GM19043 (cell line): ENCODE results near the gene SORCS3.
A peak's percentile ranks its signal among the peaks of the same experiment; 100 is the strongest.

Experiments used
- ATAC-seq: cut with Tn5 transposase; IDR thresholded peaks from one replicate; pipeline ENCODE4 v1.9.1; 2021; ENCODE audit warnings: low read depth; ENCODE audit not compliant: unreplicated experiment

Gene SORCS3

DNA sequence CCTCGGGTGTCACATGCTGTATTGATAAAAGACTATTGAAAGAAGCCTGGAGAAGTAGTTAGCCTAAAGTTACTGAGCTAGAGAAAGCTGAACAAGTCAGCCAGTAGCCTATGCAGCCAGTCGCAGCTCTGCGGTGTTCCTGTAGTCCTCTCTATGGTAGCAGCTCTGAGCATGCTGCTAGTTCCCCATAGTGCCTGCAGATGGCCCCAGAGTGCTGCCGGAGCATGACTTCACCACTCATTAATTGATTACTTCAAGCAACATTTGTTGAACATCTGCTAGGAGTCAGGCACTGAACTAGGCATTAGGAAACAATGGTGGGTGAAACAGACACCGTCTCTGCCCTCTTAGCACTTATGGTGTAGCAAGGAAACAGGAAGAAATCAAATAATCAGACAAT, 422.7 kb downstream of the SORCS3 start:
- ATAC-seq, result peak; percentile 65

DNA sequence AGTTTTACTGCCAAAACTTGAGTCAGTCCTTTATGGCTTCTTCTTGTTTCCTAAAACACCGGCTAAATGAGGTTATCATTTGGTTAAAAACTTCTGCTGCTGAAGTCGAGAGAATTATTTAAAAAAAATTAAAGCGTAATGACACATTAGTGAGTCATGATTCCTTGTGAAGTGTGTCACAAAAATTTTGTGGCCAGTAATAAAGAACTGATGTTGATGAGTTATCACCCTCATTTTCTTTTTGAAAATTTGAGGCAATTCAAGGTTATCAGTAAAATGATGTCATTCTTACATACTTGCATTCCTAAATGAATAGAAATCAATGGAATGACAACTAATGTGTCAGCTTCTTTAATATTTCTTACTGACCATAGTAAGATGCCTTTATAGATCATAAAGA, 427.4 kb downstream of the SORCS3 start:
- ATAC-seq, result no peak

DNA sequence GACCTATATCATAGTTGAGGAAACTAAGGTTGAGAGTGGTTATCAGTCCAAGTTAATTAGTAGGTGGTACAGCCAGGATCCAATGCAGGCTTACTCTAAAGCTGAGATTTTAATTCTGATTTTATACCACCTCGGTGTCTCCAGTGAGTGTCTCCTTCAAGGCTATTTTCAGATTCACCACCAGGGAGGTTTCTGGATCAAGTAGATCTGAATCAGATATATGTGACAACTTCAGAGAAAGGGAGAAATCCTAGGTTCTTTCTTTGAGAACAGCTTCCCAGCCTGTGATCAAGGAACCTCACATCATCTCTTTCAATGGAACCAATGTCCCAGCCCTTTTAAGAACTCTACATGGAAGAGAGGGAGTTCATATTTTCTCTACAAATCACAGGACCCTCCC, 429.2 kb downstream of the SORCS3 start:
- no peak for ATAC-seq

DNA sequence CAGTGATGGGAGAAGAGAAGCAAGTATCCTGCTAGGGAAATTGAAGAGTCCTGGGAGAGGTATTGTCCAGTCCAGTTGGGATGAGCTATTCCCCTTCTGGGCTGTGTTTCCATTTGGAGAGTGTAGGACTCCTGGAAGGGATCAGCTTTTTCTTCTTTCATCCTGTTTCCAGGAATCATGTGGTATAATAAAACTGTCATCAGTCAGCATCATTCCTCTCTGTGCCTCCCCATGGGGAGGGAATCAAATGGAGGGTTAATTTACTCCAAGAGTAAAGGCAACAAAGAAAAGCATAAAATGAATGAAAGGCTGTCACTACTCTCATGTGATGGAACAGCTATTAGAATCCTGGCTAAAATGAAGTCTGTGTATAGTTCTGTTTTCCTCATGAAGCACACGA, 429.9 kb downstream of the SORCS3 start:
- ATAC-seq, result no peak

DNA sequence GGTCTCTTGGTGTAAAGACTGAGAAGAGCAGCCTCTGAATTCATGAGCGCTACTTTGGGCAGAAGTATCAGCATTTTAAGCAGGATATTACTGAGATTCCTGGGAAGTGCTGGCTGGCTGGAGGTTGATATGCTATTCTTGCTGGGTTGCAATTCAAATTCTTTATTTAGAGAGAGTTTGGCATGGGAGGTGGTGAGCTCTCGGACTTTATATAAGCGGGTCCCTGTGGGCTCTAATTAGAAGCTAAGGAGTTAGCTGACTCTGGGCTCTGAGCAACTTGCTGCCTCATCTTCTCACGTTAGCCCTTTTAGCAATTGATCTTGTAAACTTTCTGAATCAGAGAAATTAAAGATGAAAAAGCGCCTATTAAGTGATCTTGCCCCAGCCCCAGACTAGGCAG, 430.9 kb downstream of the SORCS3 start:
- ATAC-seq, result no peak

DNA sequence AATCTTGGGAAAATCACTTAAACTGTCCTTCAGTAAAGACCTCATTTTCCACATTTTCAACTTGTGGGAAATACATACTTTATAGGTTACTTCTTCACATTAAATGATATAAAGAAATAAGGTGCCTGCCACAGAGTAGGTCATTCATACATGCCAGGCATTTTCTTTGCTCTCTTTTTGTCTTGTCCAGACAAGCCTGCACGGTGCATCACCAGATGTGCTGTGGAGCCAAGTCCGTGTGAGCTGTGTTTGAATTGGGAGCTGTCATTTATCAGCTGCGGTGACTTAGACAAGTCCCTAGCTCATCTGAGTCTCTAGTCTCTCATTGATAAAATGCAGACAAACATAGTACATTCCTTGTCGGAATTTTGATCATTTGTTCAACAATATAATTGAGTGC, 432.9 kb downstream of the SORCS3 start:
- ATAC-seq, result no peak

DNA sequence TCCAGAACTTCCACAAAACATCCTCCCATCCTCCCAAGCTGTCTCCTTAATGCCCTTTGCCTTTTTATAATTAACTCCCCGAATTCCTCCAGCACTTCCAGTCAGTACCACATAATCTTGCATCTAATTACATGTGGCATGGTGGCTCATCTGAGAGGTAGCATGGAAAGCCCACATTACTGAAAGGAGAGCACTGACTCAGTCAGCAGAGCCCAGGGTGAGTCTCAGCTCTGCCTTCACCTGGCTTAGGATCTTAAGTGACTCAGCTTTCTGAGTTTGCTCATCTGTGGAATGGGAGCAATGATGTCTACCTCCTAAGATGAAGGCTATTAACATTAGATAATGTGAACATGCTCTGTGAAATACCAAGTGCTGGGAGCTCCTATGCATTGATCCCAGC, 433.9 kb downstream of the SORCS3 start:
- no peak for ATAC-seq

DNA sequence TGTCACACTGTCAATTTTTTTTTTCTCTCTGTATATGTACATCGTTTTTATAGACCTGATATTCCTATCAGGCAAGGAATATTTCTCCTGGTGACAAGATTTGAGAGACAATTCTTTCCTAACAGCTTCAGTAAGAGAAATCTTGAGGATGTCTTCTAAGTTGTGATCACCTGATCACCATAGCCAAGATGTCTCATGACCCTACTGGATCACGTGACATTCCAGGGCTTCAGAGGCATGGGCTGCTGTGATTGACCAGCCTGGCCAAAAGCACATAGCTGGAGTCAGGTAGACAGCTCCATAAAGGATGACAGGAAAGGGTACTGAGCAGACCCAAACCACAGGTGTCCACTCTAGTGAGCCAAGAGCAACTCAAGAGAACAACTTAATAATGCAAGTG, 444.9 kb downstream of the SORCS3 start:
- no peak for ATAC-seq

DNA sequence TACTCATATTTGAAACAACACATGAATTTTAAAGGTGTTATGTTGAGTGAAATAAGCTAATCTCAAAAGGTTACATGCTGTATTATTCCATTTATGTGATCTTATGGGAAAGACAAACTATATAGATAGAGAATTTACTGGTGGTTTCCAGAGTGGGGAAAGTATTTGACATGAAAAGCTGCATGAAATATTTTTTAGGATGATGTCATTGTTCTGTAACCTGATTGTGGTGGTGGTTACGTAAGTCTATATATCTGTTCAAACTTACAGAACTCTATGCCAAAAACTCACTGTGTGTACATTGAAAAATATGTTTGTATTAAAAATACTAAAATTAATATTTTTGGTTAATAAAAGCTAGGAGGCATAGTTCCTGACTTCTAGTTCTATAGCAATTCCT, 453.0 kb downstream of the SORCS3 start:
- ATAC-seq, result no peak

DNA sequence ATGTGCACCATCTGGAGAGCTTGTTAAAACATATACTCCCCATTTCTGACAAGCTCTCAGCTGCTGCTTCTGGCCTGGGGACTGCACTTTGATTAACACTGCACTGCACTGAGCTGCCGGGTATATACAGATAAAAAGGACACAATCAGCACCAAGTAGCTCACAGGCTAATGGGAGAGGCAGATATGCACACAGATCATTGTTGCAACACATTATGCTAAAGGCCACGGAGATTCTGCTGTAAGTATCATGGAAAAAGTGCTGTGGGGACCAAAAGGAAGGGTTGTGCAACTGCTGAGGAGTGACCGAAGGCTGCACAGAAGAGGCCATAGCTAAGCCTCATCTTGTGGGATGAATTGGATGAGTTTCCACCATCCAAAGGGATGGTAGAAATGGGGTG, 455.2 kb downstream of the SORCS3 start:
- ATAC-seq, result no peak

DNA sequence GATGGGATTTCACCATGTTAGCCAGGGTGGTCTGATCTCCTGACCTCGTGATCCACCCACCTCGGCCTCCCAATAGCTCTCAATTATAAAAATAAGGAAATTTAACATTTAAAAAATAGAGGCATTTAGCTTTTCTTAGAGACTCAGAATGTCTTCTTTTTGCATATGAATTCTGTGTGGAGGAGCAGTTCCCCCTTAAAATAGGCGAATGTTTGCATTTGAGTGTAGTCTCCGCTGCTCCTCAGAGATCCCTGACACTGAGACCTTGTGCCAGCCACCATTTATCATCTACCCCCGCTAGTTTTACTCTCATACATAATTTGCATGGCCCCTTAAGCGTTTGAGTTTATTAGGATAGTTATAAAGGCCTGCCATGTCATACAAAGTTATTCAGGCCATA, 461.9 kb downstream of the SORCS3 start:
- no peak for ATAC-seq

DNA sequence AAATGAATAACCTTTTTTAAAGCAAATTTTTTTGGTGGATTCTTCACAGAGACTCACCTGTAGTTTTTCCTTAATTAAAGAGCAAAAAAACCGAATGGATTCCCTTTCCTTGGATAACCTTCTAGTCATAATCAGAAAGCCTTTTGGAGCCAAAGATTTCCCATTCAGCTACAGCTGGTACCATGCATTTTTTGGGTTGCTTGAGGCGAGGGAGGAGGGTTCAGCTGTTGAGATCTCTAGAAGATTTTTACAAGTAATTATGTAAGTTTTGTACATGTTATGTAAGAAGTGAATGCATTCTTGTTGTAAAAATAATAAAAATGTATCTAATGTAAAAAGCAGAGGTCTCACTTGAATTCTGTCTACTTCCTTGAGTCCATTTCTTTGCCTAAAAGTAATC, 463.2 kb downstream of the SORCS3 start:
- ATAC-seq, result no peak

DNA sequence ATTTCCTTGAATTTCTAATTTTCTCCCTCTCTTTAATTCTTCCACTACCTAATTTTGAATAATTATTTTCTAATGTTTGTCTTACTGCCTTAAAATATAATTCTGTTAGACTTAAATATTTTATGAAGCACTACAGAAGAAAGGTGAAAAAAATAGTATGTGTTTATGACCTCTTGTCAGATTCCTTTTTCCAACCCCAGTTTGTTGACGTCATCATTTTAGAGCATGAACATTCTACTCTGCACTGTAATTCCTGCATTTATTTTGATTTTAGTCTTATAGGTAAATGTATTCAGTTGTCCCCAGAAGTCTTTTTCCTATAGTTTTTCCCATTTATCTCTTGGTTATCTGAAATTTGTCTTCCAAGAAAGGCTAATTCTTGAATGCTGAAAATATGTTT, 468.1 kb downstream of the SORCS3 start:
- no peak for ATAC-seq

DNA sequence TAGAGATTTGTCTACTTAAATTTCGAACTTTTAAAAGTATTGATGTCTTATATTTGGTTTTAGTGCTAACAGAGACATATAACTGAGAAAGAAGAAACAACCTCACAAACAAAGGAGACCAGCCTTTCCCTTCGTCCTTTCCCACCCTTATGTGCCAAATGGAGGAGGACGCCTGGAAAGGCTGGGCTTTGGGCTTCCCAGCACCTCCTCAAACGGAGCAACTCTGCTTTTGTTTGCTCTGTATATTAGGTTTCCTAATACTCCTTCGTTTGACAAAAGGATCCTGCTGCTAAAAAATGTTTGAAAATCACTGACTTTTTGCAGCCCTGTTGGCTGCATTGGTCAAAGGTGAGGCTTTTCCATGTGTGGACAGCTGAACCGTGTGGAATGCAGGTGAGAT, 471.8 kb downstream of the SORCS3 start:
- ATAC-seq, result no peak

DNA sequence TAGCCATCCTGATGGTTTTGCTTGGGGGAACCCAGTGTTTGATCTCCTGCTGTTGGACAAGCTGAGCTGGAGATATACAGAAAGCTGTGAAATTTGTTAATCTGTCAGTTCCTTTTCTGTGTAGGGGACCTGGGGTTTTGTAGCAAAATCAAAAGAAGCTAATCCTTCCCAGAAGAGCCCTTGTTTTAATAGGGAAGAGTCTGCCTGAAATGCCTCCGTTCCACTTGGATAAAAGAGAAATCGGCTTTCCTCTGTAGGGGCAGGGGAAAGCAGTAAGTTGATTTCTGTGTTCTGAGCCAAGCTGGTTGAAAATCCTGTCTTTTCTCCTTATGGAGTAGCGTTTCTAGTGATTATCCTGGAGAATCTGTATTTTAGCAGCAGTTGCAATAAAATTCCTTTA, 472.6 kb downstream of the SORCS3 start:
- ATAC-seq, result no peak

DNA sequence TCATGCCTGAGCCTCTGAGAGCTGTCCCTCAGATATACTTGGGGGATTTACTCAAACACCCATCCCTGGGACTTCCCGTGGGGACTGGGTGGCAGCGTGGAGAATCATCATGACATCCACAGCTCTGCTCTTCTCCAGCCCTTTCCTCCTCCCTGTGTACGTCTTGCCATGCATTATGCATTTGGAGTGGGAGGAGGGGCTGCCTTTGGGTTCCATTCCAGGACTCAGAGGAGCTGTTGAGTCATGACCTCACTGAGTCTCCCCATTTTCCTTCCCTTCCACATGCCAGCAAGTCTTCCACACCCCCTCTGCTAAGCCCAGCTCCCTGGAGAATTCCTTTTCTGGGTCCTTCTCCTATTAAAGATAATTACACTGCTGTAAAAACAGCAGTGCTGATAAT, 480.7 kb downstream of the SORCS3 start:
- no peak for ATAC-seq

DNA sequence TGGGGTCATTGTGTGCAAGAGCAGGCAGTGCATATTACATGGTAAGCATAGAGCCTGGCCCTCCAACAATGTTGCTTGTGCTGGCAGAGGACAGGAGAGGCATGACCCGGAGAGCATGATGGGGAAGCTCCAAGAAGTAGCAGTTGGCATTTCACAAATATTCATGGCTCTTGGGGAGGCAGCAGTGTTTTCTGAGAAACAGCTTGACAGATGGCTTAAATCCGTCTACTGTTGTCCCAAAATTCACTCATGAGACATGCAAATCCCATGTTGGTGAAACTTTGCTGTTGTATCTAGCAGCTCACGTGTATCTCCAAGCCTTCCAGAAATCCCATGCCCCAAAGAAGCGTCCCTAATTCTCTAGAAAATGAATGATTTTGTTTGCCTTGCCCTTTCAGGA, 487.0 kb downstream of the SORCS3 start:
- ATAC-seq, result no peak

DNA sequence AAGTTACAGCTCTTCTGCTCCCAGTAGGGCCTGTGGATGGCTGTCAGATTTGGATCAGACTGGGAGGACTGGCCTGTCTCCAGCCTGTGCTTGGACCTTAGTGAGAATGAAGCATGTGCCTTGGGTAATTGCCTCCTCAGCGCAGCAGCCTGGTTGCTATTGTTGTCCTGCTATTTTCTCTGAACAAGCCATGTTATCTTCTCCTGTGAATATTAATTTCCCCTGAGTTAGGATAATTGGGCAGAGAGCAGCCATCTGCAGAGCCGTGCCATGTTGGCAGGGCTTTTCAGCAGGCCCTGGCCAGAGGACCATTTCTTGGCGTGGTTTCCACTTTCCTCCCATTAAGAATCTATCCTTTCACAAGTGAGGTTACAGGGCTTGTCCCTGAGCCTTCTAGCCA, 497.3 kb downstream of the SORCS3 start:
- no peak for ATAC-seq

DNA sequence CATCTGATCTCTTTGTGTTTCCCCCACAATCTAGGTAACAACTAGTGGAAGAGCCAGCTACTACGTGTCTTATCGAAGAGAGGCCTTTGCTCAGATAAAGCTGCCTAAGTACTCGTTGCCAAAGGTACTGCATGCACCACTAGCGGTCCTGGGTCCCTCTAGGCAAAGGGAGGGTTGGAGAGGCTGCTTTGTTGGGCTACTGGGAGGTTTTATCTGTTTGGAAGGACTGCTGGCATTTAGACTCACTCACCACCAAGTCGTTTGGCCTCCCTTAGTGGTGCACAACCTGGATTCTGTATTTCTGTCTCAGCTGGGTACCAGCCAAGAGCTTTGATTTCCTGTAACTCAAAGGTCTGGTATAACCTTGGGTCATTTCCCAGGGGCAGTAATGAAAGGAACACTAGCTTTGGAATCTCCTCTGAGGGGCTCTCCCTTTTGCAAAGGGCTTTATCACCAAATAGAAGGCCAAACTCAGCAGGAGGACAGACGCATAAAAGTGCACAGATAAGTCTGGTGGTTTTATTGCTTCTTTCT, 498.3 kb downstream of the SORCS3 start:
- no peak for ATAC-seq

DNA sequence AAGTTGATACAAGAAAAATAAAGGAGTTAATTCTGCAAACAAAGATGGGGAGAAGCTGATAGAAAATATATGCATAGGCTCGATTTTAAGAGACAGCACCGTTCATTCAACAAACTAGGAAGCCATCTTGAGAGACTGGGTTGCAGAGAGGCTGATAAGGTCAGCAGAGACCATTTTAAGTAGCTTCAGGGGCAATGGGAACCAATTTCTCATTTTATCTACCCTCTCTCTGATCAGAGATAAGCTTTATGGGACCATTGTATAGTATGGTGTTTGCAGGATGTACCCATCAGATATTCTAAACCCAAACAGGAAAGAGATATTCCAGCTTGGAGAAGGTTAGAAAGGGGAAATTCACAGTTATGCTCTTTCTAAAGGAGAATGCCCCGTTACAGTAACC, 499.5 kb downstream of the SORCS3 start:
- no peak for ATAC-seq

DNA sequence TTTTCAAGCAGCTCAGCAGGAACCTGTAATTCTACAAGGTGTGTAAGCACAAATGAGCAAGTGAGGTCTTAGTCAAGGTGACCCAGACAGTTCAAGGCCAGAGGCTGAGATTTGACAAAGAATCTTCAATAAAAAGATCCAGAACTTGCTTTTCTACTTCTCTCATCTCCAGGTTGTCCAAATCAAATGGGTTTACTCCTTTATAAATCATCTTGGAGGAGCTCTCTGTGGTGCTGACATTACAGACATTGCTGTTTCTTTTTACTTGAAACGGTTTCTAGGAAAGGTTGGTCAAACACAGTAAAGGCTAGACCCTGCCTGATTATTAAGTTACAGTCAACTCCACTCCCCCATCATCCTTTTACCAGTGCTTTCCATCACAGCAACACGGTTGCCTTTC, 504.6 kb downstream of the SORCS3 start:
- no peak for ATAC-seq

DNA sequence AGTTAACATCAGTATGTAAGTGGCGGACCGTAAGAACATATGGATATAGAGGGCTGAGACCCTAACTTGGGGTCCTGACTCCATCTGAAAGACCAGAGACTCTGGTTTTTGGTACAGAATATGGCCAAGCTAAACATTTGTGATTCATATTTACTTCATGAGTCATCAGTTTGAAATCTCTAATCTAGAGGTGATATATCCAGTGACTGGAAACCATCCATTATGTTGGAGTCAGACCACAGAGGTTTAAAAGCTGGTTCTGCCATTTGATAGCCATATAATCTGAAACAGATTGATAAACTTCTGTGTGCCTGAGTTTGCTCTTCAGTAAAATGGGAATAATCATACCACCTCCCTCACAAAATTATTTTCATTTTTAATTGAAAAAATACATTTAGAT, 505.3 kb downstream of the SORCS3 start:
- no peak for ATAC-seq

DNA sequence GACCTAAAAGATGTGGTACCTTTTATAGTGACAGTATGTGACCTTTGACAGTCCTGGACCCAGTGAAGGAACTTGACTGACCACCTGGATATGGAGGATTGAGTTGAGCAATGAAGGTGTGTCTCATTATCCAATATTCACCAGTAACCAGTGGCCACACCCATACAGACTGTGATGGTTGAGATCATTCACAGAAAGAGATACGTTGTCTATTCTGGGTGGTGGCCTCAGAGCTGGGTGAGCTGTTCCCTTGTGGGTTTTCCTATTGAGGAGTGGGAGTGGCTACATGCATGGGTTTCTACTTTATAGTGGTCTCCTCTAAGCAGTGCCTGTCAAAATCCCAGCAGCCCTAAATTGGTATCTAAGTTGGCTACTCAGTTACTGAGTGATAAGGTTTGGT, 507.4 kb downstream of the SORCS3 start:
- no peak for ATAC-seq

DNA sequence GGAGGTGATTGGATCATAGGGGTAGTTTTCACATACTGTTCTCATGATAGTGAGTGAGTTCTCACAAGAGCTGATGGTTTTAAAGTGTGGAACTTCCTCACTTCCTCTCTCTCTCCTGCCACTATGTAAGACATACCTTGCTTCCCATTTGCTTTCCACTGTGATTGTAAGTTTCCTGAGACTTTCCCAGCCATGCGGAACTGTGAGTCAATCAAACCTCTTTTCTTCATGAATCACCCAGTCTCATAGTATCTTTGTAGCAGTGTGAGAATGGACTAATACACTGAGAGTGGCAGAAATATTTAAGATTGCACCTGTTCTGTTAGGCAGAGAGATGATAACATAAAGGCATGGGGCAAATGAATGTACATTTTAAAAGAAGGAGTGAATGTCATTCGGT, 507.8 kb downstream of the SORCS3 start:
- ATAC-seq, result no peak
